CD14-positive monocyte (primary cell): ENCODE measurements around the gene LILRA2. TPM values are rescaled to one million over a fixed set of nuclear protein-coding genes. Genes with fewer than 3 reads are reported as not detected.

Experiments
- DNase-seq, 3 donors: peaks; one replicate each; pipeline ENCODE4 v3.0.0-alpha.2; 2011 to 2022
- H2AFZ ChIP-seq: 2 replicates; pipeline ENCODE4 v1.6.0; 2012; ENCODE audit warnings: mild to moderate bottlenecking, low read depth, low read length, inconsistent platforms; ENCODE audit not compliant: insufficient read depth, poor library complexity, severe bottlenecking
- H3K27ac ChIP-seq, 2 donors: 1 replicate in 1 of 2; 2 replicates in 1 of 2; pipeline ENCODE4 v1.5.1; 2012 to 2013; ENCODE audit warnings: low read length in 2 of 2, control low read depth in 1 of 2, inconsistent platforms in 1 of 2, low read depth in 1 of 2, mild to moderate bottlenecking in 1 of 2
- H3K27me3 ChIP-seq, 2 donors: one replicate each; pipeline versions ENCODE4 v1.6.0 to v1.6.1; 2011 to 2013; ENCODE audit warnings: low read length in 2 of 2; ENCODE audit not compliant: control insufficient read depth in 2 of 2, insufficient read depth in 2 of 2
- H3K36me3 ChIP-seq, 2 donors: replicated peaks in 1 of 2; 1 replicate in 1 of 2; 2 replicates in 1 of 2; pipeline versions ENCODE4 v1.5.1 to v1.6.1; 2012 to 2013; ENCODE audit warnings: low read length in 2 of 2, control low read depth in 1 of 2, inconsistent platforms in 1 of 2, mild to moderate bottlenecking in 1 of 2; ENCODE audit not compliant: insufficient read depth in 2 of 2, control insufficient read depth in 1 of 2
- H3K4me1 ChIP-seq, 2 donors: 1 replicate in 1 of 2; 2 replicates in 1 of 2; pipeline versions ENCODE4 v1.5.1 to v1.6.1; 2012 to 2013; ENCODE audit warnings: low read length in 2 of 2, control low read depth in 1 of 2, inconsistent platforms in 1 of 2, mild to moderate bottlenecking in 1 of 2, moderate library complexity in 1 of 2; ENCODE audit not compliant: insufficient read depth in 2 of 2, control insufficient read depth in 1 of 2
- H3K4me2 ChIP-seq: replicated peaks from 2 replicates; pipeline ENCODE3; 2012; ENCODE audit warnings: low read length, moderate library complexity, mild to moderate bottlenecking; ENCODE audit not compliant: poor library complexity, severe bottlenecking; ENCODE audit errors: extremely low read depth
- H3K4me3 ChIP-seq, 3 experiments: fragments of 200-600 bp in 1 of 3; sonication (generic) in 1 of 3; replicated peaks in 1 of 3; 1 replicate in 2 of 3; 2 replicates in 1 of 3; pipeline ENCODE4 v1.5.1; 2011 to 2013; ENCODE audit warnings: low read length in 3 of 3, mild to moderate bottlenecking in 3 of 3, control low read depth in 2 of 3, low read depth in 2 of 3, inconsistent platforms in 1 of 3, moderate library complexity in 1 of 3
- H3K79me2 ChIP-seq: 2 replicates; pipeline ENCODE4 v1.6.0; 2012; ENCODE audit warnings: mild to moderate bottlenecking, control low read depth, inconsistent platforms, low read length, moderate library complexity; ENCODE audit not compliant: insufficient read depth
- H3K9ac ChIP-seq: 2 replicates; pipeline ENCODE4 v1.6.0; 2017; ENCODE audit warnings: low read length, mild to moderate bottlenecking; ENCODE audit not compliant: insufficient read depth, poor library complexity, severe bottlenecking
- H3K9me3 ChIP-seq, 2 donors: replicated peaks in 1 of 2; 1 replicate in 1 of 2; 2 replicates in 1 of 2; pipeline versions ENCODE4 v1.5.1 to v1.6.1; 2012 to 2013; ENCODE audit warnings: low read length in 2 of 2, control low read depth in 1 of 2; ENCODE audit not compliant: control insufficient read depth in 1 of 2, insufficient read depth in 1 of 2
- H4K20me1 ChIP-seq: 2 replicates; pipeline ENCODE4 v1.6.0; 2012; ENCODE audit warnings: mild to moderate bottlenecking, low read length, control low read depth, moderate library complexity; ENCODE audit not compliant: insufficient read depth
- H3K27ac Mint-ChIP-seq, 7 donors: one replicate each; pipeline ENCODE4 v1.8.0; 2020; ENCODE audit warnings: mild to moderate bottlenecking in 7 of 7, mixed read lengths in 7 of 7, moderate library complexity in 6 of 7, inconsistent platforms in 2 of 7
- H3K27me3 Mint-ChIP-seq, 3 donors: one replicate each; pipeline ENCODE4 v1.8.0; 2021 to 2022; ENCODE audit warnings: low read depth in 3 of 3, mild to moderate bottlenecking in 3 of 3, mixed read lengths in 3 of 3, moderate library complexity in 3 of 3, inconsistent platforms in 1 of 3
- H3K36me3 Mint-ChIP-seq, 2 donors: one replicate each; pipeline ENCODE4 v1.8.0; 2020; ENCODE audit warnings: mixed read lengths in 2 of 2, inconsistent platforms in 1 of 2, mild to moderate bottlenecking in 1 of 2
- H3K4me1 Mint-ChIP-seq: one replicate; pipeline ENCODE4 v1.8.0; 2020; ENCODE audit warnings: mild to moderate bottlenecking, mixed read lengths
- H3K4me3 Mint-ChIP-seq, 2 donors: one replicate each; pipeline ENCODE4 v1.8.0; 2020; ENCODE audit warnings: mild to moderate bottlenecking in 2 of 2, mixed read lengths in 2 of 2, moderate library complexity in 1 of 2
- H3K9me3 Mint-ChIP-seq, 7 donors: one replicate each; pipeline ENCODE4 v1.8.0; 2020 to 2022; ENCODE audit warnings: mixed read lengths in 7 of 7, mild to moderate bottlenecking in 6 of 7, moderate library complexity in 6 of 7, inconsistent platforms in 2 of 7
- WGBS: methylation state at CpG from one replicate; pipeline ENCODE4 v1.1.5; 2013; ENCODE audit warnings: missing lambda C conversion rate; ENCODE audit not compliant: insufficient coverage; 5-methylcytosine and 5-hydroxymethylcytosine counted together
- intact Hi-C, 2 donors: fragments of 100-400 bp; cut with micrococcal nuclease; formaldehyde crosslinking; loops; one replicate each; pipeline versions ENCODE4 v1.15.0 to v1.15.1; 2023
- polyA minus RNA-seq: library from RNA; depleted of rRNA, polyadenylated mRNA; stranded (reverse); fragments of >200 nt; gene quantifications from 2 replicates; pipeline ENCODE4 v1.2.3, GENCODE V29; 2012
- polyA plus RNA-seq, 3 donors: library from polyadenylated mRNA; depleted of rRNA in 1 of 3; unstranded in 2 of 3; stranded (reverse) in 1 of 3; fragments of 300-500 nt in 2 of 3; fragments of >200 nt in 1 of 3; fragmentation: Illumina TruSeq in 2 of 3; gene quantifications; 1 replicate in 2 of 3; 2 replicates in 1 of 3; pipeline ENCODE4 v1.2.3, GENCODE V29; 2012 to 2021
- total RNA-seq, 12 experiments: library from RNA in 1 of 12; stranded (reverse) in 1 of 12; fragments of 120-200 nt in 1 of 12; gene quantifications; one replicate each; pipeline ENCODE4 v1.2.4 and lab custom pipeline; 2013 to 2026; ENCODE audit warnings: mixed read lengths in 6 of 12, inconsistent platforms in 1 of 12
- TF ChIP-seq, protein P1 (sequence below): fragments of 200-600 bp; IDR thresholded peaks from one replicate; pipeline ENCODE4 v1.8.0; 2022; ENCODE audit warnings: antibody characterized with exemption, mild to moderate bottlenecking

The LILRA2 gene
- 122 TPM for total RNA-seq (2013)
- polyA plus RNA-seq: 100 to 1,000 TPM; 333 to 451 (median 377) TPM
- 133 and 253 TPM in 2 replicates for polyA minus RNA-seq
- 12.4 to 121 (median 70.5) reads per million in 11 experiments for total RNA-seq (lab: John Stamatoyannopoulos, UW)

GRCh38 chr19:54573330-54573872 is at the start of gene LILRA2:
Gene LILRA2, plus strand, starts transcription at chr19:54573790. Its CDS starts 89 bp downstream, at chr19:54573879.
- no peaks in the 10 kb centered on the region for H3K27me3 ChIP-seq
- H3K79me2 ChIP-seq: peaks cover 58% of the 10 kb centered on the region
- H3K4me2 ChIP-seq: peak within 1 kb of the TSS; percentile 74
- H3K4me1 ChIP-seq: peaks cover 60 to 74% of the 10 kb centered on the region in 2 donors
- H3K27ac Mint-ChIP-seq: peak within 1 kb of the TSS; percentile 96 to 99 (median 97)
- peaks cover 0 to 3% (median 0%) of the 10 kb centered on the region in 7 donors for H3K9me3 Mint-ChIP-seq
- peak within 1 kb of the TSS; percentile 79 for H3K9ac ChIP-seq
- peaks cover 26 to 30% of the 10 kb centered on the region in 2 donors for H3K36me3 ChIP-seq
- WGBS: 2% methylated on average over 6 of the region's 10 CpGs
- TF ChIP-seq, protein P1, sequence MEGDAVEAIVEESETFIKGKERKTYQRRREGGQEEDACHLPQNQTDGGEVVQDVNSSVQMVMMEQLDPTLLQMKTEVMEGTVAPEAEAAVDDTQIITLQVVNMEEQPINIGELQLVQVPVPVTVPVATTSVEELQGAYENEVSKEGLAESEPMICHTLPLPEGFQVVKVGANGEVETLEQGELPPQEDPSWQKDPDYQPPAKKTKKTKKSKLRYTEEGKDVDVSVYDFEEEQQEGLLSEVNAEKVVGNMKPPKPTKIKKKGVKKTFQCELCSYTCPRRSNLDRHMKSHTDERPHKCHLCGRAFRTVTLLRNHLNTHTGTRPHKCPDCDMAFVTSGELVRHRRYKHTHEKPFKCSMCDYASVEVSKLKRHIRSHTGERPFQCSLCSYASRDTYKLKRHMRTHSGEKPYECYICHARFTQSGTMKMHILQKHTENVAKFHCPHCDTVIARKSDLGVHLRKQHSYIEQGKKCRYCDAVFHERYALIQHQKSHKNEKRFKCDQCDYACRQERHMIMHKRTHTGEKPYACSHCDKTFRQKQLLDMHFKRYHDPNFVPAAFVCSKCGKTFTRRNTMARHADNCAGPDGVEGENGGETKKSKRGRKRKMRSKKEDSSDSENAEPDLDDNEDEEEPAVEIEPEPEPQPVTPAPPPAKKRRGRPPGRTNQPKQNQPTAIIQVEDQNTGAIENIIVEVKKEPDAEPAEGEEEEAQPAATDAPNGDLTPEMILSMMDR: no peak
- DNase-seq: peak; percentile 74 to 79 (median 78)
- peaks cover 75% of the 10 kb centered on the region for H3K4me1 Mint-ChIP-seq
- peak within 1 kb of the TSS; percentile 96 to 98 for H3K27ac ChIP-seq
- H3K4me3 ChIP-seq: peak within 1 kb of the TSS; percentile 78 to 92 (median 80)
- H3K36me3 Mint-ChIP-seq: peaks cover 33 to 37% of the 10 kb centered on the region in 2 donors
- intact Hi-C loops: loop anchor here in 1 of 2 donors (5.0 kb wide), 2 partner anchors 34 to 59 kb away; partner anchors contain the start of gene LILRB1
- no peaks in the 10 kb centered on the region for H3K9me3 ChIP-seq
- H3K4me3 Mint-ChIP-seq: peak within 1 kb of the TSS; percentile 92 to 96
- H4K20me1 ChIP-seq: peaks cover 31% of the 10 kb centered on the region
- H3K27me3 Mint-ChIP-seq: peaks cover 0 to 2% (median 2%) of the 10 kb centered on the region in 3 donors
- peak within 1 kb of the TSS; percentile 76 for H2AFZ ChIP-seq

GRCh38 chr19:54525636-54526035 is 48.0 kb upstream of the LILRA2 start:
- no peaks in the 10 kb centered on the region for H4K20me1 ChIP-seq
- Mint-ChIP-seq H3K4me1 (peaks cover 24% of the 10 kb centered on the region), H3K4me3 (no peak overlapping the region), H3K27ac (no peak overlapping the region), H3K27me3 (peaks cover 46 to 57% (median 47%) of the 10 kb centered on the region in 3 donors), H3K9me3 (peaks cover 4 to 15% (median 8%) of the 10 kb centered on the region in 7 donors), H3K36me3 (no peaks in the 10 kb centered on the region)
- DNase-seq: no peak
- H3K4me2 ChIP-seq: no peak overlapping the region
- no peaks in the 10 kb centered on the region for H3K36me3 ChIP-seq
- H2AFZ ChIP-seq: no peak overlapping the region
- H3K9ac ChIP-seq: no peak overlapping the region
- TF ChIP-seq, protein P1: no peak
- H3K4me1 ChIP-seq: peaks cover 14 to 18% of the 10 kb centered on the region in 2 donors
- H3K27ac ChIP-seq: no peak overlapping the region
- H3K27me3 ChIP-seq: peaks cover 13 to 25% of the 10 kb centered on the region in 2 donors
- intact Hi-C loops: loop anchor here in 1 of 2 donors (10.0 kb wide), 1 partner anchor 249 kb away; no protein-coding TSS in a partner anchor
- H3K9me3 ChIP-seq: peaks cover 0 to 3% of the 10 kb centered on the region in 2 donors
- WGBS: 94% methylated on average over 3 of the region's 5 CpGs
- H3K79me2 ChIP-seq: no peaks in the 10 kb centered on the region
- no peak overlapping the region for H3K4me3 ChIP-seq
